Islet of Langerhans (tissue), 1 donor: ENCODE data around the gene MVK.

Source experiments
- FAIRE-seq: peaks from one replicate; lab custom pipeline; 2011; peaks lifted over from hg19 to GRCh38; lab: Jason Lieb, UNC

MVK gene

DNA sequence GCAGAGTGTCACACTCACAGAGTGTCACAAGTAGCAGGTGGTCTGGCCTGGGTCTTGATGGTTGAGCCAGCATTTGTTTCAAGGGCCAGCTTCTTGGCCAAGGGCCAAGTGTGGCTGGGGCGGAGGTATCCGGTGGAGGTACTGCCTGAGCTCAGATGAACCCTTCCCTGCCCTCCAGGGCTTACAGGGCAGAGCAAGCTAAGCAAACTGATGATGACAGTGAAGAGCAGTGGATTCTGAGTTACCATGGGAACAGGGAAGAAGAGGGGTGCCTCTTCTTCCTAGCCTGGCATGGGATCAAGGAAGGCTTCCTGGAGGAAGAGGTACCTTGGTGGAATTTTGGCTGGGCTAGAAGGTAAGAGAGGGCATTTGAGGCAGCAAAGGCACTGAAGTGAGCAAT lies 35.7 kb downstream of the MVK start:
- no peak for FAIRE-seq

DNA sequence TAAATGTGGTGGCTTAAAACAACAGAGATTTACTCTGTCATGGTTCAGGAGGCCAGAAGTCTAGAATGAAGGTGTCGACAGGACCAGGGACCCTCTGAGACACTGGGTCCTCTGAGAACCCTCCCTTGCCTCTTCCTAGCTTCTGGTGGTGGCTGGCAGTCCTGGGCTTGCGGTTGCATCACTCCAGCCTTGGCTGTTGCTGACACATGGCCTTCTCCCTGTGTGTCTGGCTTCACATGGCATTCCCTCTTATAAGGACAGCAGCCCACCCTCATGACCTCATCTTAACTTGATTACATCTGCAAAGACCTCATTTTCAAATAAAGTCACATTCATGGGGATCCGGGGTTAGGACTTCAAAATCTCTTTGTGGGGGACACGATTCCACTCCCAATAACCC lies 36.9 kb downstream of the MVK start:
- FAIRE-seq, result no peak

DNA sequence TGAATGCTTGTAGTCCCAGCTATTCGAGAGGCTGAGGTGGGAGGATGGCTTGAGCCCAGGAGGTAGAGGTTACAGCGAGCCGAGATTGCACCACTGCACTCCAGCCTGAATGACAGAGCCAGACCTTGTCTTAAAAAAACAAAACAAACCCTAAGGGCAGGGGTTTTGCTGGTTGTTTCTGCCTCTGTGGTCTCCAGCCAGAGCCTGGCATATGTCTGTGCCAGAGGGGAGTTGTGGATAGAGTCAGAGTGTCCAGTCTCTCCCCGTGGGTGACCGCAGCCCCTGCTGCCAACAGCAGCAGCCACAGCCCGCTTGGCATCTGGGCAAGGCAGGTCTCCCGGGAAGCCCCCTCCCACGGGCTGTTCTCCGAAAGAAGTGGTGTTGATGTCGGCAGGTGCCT lies 37.6 kb downstream of the MVK start:
- no peak for FAIRE-seq

DNA sequence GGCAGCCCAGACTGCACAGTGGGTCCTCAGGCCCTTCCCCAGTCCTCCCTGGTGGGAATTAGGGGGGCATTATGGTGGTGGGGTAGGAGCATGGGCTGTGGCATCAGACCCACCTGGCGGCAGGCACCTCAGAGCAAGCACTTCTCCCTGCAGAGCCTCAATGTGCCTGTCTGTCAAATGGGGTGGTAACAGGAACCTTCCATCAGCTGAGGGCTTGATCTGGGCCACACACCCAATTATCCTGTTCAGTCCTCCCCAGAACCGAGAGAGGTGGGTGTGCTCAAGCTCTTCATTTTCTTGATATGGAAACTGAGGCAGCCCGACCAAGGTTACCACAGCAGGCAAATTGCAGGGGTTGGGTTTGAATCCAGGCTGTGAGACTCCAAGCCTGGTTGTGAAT lies 38.4 kb downstream of the MVK start:
- FAIRE-seq, result no peak

DNA sequence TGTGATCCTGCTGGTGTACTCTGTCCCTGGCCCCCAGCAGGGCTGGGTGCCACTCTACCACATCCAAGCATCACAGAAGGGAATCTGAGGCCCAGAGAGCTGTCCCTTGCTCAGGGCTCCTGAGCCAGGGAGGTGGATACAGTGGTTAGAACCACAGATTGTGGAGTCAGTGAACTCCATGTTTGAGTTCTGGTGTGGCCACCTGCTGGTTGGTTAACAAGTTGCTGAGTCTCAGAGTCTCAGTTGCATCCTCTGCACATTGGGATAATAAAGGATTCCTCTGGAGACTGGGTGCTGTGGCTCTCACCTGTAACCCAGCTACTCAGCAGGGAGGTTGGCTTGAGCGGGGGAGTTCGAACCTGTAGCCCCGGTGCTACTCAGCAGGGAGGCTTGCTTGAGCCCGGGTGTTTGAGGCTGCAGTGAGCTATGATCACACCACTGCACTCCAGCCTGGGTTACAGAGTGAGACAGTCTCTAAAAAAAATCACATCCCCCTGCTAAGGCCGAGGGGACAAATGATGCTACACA lies 39.4 kb downstream of the MVK start:
- no peak for FAIRE-seq

DNA sequence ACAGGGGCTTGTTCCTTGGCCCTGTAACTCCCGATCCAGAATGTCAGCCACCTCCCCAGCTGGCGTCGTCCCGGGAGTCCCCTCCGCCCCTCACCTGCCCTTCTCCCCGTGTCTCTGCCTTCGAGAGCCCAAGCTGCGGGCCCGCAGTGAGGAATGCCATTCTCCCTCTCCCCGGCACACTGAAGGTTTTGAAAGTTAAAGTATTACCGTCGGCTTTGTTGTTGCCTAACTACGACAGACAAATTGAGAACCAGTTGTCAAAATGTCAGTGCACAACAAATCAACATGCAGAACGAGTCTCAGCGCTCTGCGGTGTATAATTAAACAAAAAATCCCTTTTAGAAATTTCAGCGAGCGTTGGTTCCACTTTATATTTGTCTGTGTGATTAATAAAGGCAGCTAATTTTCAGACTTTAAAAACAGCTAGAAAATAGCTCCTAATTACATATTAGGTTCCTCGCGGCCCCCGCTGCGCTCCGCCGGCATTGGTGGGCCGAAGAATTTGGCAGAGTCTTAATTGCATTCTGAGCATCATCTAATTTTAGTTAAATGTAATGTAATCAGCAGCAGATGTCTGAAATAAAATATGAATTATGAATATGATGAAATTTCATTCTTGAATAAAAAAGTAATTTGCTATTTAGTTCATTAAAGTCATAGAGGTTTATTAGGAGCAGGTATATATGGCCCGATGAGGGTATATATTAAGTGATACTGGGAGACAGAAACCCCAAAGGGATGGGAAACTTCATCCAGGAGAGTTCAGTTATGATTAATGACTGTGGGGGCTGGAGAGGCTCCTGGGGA lies 40.3 kb downstream of the MVK start:
- peak; percentile 89 for FAIRE-seq

DNA sequence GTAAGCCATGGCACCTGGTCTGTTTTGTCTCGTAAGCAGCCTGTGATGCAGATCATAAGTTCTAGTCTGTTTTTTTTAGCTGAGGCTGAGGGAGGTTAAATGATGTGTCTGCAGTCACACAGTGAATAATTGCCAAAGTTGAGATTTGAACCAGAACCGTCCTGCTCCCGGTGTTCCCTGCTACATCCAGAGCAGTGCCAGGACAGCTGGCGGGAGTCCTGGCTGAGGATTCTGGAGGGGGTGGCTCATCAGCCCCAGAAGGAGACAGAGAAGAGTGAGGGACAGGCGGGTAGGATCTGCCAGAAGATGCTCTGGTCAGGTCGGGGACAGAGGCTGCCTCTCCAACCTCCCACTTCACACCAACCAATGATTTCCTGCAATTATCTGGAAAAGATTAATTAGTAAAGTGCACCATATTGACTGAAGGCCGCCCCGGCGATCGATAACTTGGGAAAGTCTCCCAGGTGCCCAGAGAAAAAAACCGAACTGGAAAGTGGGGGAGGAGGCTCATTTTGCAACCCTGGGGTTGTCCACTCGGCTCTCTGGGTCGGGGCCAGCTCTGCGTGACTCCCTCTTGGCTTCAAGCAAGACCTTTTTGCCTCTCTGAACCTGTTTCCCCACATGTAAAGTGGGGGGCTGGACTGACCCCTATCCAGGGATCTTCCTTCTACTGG lies 42.1 kb downstream of the MVK start:
- FAIRE-seq, result no peak

DNA sequence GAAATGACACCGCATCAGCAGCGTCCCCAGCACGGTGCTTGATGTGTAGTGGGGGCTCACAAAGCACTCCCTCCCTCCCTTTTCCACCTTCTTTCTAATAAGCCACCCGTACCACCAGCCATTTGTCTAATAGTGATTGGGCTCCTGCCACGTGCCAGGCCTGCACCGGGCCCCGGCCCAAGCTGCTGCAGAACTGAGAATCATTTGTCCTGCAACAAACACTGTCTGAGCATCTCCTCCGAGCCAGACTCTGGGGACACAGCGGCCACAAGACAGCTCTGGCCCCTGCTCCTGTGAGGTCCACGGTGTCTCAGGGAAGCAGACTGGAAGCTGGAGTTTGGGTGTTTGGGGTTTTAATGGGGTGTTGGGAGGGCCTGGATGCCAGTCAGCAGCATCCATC lies 43.9 kb downstream of the MVK start:
- no peak for FAIRE-seq

DNA sequence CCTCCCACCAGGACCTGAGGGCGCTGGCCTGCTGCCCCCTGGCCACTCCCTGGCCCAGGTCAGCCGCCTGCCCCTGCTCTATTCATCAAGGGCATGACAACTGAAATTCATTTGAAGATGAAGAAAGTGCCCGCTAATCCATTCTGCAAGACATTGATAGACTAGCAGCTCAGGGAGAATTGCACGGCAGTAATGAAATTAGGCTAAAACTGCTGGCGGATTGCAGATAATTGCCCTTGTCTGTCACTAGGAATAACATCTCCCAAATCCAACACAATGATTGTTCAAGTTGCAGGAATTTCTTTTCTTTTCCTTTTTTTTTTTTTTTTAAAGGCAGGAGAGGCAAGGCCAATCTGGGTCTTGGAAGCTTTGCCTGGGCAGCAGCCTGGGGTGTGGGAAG lies 44.5 kb downstream of the MVK start:
- no peak for FAIRE-seq

DNA sequence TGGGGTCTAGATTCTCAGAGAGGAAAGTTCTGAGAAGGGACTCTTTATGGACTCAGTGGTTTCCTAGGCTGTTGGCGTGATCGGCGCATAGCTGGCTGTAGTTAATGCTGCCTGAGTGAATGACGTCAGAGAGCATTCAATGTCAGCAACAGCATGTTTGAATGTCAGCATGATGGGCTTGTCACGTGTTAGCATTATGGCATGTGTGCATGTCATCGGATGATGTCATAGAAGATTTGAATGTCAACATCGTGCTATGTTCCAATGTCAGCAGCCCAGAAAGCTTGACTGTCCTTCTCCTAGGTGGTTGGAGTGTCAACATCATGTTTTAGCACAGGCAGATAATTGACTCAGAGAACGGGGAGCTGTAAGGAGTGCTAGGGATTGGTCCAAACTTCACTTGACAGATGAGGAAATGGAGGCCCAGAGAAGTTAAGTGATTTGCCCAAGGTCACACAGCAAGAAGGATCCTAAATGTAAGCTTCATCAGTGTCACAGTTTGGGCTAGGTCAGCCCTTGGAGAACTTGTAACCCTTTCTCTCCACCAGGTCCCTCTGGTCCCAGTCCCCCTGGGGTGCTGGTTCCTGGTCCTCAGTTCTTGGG lies 45.5 kb downstream of the MVK start:
- no peak for FAIRE-seq

DNA sequence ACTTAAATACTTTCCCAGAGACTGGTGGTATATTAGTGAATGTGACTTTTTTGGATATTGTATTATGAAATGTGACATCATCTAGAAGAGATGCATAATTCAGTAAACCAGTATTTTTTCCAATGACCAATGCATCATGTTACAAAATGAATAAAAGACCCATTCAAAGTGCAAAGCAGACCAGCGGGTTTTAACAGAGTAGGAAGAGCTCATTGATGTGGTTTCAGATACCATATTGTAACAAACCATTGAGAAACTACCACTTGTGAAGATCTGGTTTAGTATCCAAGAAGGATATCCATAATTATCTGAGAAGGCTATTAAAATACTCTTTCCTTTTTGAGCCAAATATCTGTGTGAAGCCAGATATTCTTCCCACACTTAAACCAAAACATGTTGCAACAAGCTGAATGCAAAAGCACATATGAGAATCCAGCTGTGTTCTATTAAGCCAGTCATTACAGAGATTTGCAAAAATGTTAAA lies 47.7 kb downstream of the MVK start:
- FAIRE-seq, result peak; percentile 64

DNA sequence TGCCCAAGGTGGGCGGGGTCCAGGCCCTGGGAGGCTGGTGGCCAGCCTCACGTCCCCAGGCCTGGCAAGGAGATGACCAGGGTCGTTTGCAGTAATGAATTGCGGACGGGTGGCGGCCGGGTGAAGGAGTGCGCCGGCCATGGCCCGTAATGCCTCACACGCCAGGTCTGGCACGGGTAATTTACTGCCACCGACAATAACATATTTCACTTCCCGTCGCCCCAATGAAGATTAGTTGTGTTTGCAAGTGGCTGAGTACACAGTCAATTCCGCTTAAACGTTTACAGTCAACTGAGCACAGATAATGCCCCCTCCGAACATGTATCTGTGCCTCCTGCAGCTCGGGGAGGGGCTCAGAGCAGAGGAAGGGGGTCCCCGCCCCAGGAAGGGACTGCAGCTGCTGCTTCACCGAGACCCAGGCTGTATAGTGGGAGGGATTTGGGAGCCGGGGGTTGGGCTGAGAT lies 48.3 kb downstream of the MVK start:
- peak; percentile 73 for FAIRE-seq

DNA sequence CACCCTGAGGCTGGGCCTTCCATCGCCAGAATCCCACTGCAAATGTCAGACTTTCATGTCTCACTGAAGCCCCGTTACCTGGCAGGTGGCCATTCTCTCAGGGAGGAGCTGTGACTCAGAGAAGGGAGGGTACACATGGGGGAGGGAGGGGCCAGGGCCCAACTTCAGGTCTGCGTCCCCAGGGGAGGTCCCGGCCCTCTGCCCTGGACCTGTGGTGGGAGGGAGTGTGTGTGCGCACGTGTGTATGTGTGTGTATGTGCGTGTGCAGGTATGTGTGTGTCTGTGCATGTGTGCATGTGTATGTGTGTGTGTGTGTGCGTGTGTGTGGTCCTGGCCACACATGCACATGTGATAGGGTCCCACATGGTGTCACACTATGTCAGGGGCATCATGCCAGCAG lies 50.9 kb downstream of the MVK start:
- no peak for FAIRE-seq

DNA sequence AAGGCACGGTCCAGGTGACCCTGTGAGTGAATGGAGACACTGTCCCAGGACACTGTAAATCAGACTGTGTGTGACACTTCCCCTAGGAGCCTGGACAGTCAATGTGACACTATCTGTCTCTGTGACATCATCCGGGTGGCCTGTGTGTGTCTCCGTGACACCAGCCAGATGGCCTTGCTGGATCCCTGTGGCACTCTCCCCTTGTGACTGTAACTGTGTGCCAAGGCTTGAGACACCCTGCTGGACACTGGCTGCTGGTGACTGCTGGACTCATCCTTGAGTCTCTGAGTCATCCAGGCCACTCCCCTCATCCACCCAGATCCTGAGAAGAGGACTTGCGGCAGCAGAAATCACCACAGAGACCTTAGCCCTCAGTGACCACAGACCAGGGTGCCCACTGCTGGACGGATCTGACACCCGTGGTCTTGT lies 51.6 kb downstream of the MVK start:
- no peak for FAIRE-seq

DNA sequence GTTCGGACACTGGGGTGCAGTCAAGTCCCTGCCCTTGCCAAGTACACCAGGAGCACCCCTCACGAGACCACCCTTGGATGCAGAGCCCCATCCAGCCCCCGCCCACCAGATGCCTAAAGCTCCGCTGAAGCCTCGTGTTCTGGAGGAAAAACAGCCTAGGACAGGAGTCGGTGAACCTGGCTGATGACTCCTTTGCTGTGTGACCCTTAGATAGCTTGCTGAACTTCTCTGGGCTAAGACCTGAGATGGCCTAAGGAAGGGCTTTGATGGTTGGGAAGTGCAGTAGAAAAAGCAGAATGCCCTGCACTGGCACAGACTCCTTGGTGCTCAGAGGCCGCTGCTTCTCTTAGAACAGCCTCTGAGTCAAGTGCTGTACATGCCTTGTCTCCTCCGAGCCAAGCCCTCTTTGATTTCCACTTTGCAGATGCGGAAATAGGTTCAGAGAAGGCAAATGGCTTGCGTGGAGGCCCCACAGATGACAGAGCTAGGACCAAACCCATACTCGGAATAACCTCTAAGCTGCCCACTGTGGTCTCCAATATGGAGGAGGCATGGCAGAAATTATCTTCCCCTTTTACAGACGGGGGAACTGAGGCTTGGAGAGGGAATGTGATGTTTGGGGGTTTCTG lies 52.3 kb downstream of the MVK start:
- no peak for FAIRE-seq

DNA sequence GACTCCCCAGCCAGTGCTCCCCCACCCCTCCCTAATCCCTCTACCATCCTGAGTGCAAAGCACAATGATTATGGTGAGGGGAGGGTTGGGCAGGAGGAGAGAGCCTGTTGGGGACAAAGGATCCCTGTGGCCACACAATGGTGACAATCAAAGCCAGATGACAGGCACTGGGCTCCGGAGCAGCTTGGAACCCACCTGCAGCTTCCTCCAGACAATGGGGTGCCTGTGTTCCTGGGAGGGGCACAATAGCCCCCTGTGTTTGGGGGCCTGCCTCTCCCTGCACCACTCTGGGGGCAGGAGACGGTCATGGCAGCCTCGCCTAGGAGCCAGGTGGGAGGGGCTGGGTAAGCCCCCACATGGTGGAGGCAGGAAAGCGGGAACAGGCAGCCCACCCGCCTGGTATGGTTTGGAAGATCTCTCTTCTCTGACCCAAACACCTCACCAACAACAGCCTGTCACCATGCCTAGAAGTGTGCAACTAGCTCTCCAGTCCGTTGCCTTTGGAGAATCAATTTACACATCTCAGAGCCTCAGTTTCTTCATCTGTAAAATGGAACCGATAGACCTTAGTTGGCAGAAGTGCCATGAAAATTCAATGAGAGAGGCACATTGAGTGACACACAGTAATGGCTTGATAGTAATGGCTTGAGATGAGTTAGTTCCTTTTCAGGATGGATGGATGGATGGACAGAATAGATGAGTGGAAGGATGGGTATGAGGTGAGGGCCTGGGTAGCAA lies 53.0 kb downstream of the MVK start:
- no peak for FAIRE-seq

DNA sequence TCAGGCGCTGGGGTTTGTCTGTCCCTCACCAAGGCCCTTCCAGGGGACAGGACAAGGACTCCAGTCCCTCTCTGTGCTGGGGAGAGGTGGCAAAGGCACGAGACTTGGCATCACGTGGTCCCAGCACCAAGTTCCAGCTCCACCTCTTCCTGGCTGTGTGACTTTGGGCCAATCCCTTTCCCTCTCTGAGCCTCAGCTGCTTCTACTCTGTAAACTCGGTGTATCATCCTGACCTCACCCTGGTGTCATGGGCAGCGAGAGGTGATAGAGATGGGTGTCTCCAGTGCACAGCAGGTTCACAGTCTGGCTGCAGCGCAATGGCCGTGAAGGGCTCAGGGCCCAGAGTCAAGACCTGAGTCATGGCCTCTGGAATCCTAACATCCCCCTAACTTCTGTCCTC lies 54.0 kb downstream of the MVK start:
- FAIRE-seq, result no peak

DNA sequence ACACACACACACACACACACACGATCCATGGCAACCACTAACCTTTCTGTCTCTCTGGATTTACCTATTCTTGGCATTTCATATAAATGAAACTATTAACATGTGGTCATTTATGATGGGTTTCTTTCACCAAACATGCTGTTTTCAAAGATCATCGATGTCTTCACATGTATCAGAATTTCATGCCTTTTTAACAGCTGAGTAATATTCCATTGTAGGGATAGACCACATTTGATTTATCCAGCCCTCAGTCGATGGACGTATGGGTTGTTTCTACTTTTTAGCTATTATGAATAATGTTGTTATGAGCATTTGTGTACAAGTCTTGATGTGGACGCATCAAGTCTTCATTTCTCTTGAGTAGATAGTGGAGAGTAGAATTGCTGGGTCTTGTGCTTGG lies 56.5 kb downstream of the MVK start:
- FAIRE-seq, result no peak

DNA sequence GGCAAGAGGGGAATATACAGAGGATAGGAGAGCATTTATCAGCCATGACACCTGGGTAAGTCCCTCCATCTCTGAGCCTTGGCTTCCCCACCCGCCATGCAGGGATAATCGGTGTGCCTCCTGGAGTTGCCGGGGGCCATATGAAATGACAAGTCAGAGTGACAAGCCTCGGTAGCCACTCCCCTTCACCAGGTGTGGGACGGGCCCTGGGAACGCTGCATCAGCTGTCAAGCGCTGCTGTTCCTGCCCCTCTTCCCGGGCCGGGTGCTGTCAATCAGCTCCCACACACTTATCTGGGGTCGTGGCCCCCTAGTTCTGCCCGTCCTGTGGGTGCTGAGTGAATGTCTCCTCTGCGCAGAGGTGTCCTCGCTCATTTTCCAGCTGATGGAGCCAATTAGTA lies 57.2 kb downstream of the MVK start:
- no peak for FAIRE-seq

DNA sequence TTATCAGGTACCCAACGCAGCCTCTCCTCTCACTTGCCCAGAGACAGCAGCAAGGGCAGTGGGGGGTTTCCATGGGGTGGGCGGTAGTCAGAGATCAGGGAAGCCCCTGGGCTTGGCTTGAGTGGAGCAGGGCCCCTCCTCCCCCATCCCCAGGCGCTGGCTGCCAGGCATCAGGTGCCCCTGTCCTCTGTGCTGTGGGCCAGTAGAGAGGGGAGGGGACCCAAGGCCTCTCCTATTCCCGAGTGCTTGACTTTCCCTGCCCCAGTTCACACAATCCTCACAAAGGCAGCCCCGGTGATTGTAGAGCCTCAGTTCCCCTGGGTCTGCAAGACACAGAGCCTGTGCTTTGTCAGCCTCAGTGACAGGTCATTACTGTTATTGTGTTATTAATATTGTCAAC lies 57.7 kb downstream of the MVK start:
- no peak for FAIRE-seq

DNA sequence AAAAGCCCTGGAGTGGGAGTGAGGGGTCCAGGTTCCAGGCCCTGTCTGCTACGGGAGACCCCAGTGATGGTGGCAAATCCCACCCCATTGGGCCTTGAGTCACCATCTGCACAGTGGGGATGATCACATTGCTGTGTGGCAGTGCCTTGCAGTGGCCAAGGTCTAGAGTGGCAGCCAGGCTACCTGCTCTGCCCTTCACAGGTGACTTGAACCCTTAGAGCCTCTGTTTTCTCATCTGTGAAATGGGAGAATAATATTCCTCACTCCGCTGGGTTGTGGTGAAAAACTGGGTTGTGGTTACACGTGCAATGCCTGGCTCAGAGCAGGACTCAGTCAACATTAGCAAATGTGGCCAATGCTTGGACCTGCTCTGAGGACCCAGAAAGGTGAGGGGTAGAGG lies 58.2 kb downstream of the MVK start:
- no peak for FAIRE-seq

DNA sequence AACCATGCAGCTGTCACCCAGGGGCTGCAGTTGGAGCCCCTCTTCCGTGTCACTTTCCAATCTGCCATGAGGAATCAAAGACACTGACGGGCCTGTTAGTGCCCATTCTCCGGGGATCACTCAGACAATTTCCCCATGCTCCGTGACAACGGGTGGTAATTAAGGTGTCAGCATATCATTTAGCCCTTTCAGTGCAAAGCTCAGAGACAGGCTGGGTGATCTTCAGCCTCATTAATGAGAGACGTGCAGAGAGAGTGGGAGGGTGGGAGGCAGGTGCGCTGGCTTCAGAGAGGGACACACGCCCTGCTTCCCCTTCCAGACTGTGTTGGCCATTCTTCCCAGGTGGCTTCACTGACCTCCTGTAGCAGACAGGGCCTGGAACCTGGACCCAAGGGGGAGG lies 58.7 kb downstream of the MVK start:
- no peak for FAIRE-seq
